HG02870 (cell line): ENCODE measurements around the gene ARMH1.
"Not testable (repeated sequence)": the region's sequence is repeated elsewhere in the genome, so short reads cannot be mapped to it uniquely, and the experiment has no call there.

Experiments used
- ATAC-seq: cut with Tn5 transposase; IDR thresholded peaks from one replicate; pipeline ENCODE4 v1.9.1; 2021; ENCODE audit warnings: mild to moderate bottlenecking, moderate library complexity; ENCODE audit not compliant: unreplicated experiment

Gene ARMH1

GRCh38 chr1:44720281-44720680 lies 45.8 kb downstream of the ARMH1 start:
- no peak for ATAC-seq

- peak; percentile 73 for ATAC-seq
Measured at GRCh38 chr1:44721485-44722361, 47.2 kb downstream of the ARMH1 start.

GRCh38 chr1:44723064-44723463 lies 48.5 kb downstream of the ARMH1 start:
- ATAC-seq = no peak

GRCh38 chr1:44723496-44724295 lies 49.2 kb downstream of the ARMH1 start:
- ATAC-seq = no peak

GRCh38 chr1:44724296-44724954 lies 49.9 kb downstream of the ARMH1 start:
- no peak for ATAC-seq

GRCh38 chr1:44724955-44725698 lies 50.6 kb downstream of the ARMH1 start:
- ATAC-seq = no peak

- peak; percentile 54 for ATAC-seq
Measured at GRCh38 chr1:44730741-44731512, 56.4 kb downstream of the ARMH1 start, which contains the start of gene RNU5D-1. Gene RNU5D-1, minus strand, starts transcription at chr1:44731170.

GRCh38 chr1:44733365-44733764 lies 58.9 kb downstream of the ARMH1 start:
- no peak for ATAC-seq

GRCh38 chr1:44733784-44734183 lies 59.3 kb downstream of the ARMH1 start:
- ATAC-seq = no peak

GRCh38 chr1:44735992-44736391 lies 61.5 kb downstream of the ARMH1 start:
- ATAC-seq = no peak

GRCh38 chr1:44738953-44739306 lies 64.4 kb downstream of the ARMH1 start:
- not testable (repeated sequence) for ATAC-seq

- ATAC-seq = peak; percentile 95
Measured at GRCh38 chr1:44739307-44740178, 65.0 kb downstream of the ARMH1 start, which contains the start of gene KIF2C. Gene KIF2C, plus strand, starts transcription at chr1:44739837. Its CDS starts 96 bp downstream, at chr1:44739933.

- no peak for ATAC-seq
Measured at GRCh38 chr1:44740179-44740617, 65.7 kb downstream of the ARMH1 start.

GRCh38 chr1:44743211-44743610 lies 68.7 kb downstream of the ARMH1 start:
- no peak for ATAC-seq

- ATAC-seq = no peak
Measured at GRCh38 chr1:44747878-44748277, 73.4 kb downstream of the ARMH1 start.

- no peak for ATAC-seq
Measured at GRCh38 chr1:44757420-44757819, 82.9 kb downstream of the ARMH1 start.

GRCh38 chr1:44759077-44759476 lies 84.6 kb downstream of the ARMH1 start:
- ATAC-seq = no peak

- no peak for ATAC-seq
Measured at GRCh38 chr1:44760876-44761275, 86.4 kb downstream of the ARMH1 start.

GRCh38 chr1:44766421-44766820 lies 91.9 kb downstream of the ARMH1 start:
- not testable (repeated sequence) for ATAC-seq
